Measurements from ENCODE around the gene ZFAND2A.
"Not testable (repeated sequence)": the region's sequence is repeated elsewhere in the genome, so short reads cannot be mapped to it uniquely, and the experiment has no call there.

The ZFAND2A gene

GRCh38 chr7:1159891-1160669 is at the start of gene ZFAND2A:
ZFAND2A (minus strand) TSS chr7:1160196; CDS start chr7:1158212, 1,984 bp downstream.
- Histone ChIP-seq H3K4me1 (ENCODE audit: insufficient read depth, low read length) (peaks cover 15% of the 10 kb centered on the region), H3K27me3 (ENCODE audit: control insufficient read depth in 1 of 2, insufficient read depth in 2 of 2, low read length in 2 of 2) (no peaks in the 10 kb centered on the region), H3K4me3 (ENCODE audit: low read depth in 1 of 2, low read length in 2 of 2) (peak within 1 kb of the TSS; percentile 90 to 94), H3K27ac (ENCODE audit: low read depth, low read length) (peak within 1 kb of the TSS; percentile 93), H3K9me3 (ENCODE audit: low read length) (no peaks in the 10 kb centered on the region), H3K9ac (ENCODE audit: low read length) (peak within 1 kb of the TSS; percentile 90), H3K36me3 (ENCODE audit: insufficient read depth, low read length) (peaks cover 25% of the 10 kb centered on the region)

GRCh38 chr7:1209097-1209496 is 49.1 kb upstream of the ZFAND2A start:
- H3K9ac ChIP-seq (ENCODE audit: low read length): no peak overlapping the region
- H3K27me3 ChIP-seq (ENCODE audit: control insufficient read depth in 1 of 2, insufficient read depth in 2 of 2, low read length in 2 of 2): peaks cover 17 to 31% of the 10 kb centered on the region in 2 donors
- H3K4me3 ChIP-seq (ENCODE audit: low read depth in 1 of 2, low read length in 2 of 2): no peak overlapping the region
- no peaks in the 10 kb centered on the region for H3K36me3 ChIP-seq (ENCODE audit: insufficient read depth, low read length)
- no peak overlapping the region for H3K27ac ChIP-seq (ENCODE audit: low read depth, low read length)
- no peaks in the 10 kb centered on the region for H3K9me3 ChIP-seq (ENCODE audit: low read length)
- H3K4me1 ChIP-seq (ENCODE audit: insufficient read depth, low read length): no peaks in the 10 kb centered on the region

GRCh38 chr7:1205742-1206141 is 45.7 kb upstream of the ZFAND2A start:
- H3K27me3 ChIP-seq (ENCODE audit: control insufficient read depth in 1 of 2, insufficient read depth in 2 of 2, low read length in 2 of 2): peaks cover 7 to 19% of the 10 kb centered on the region in 2 donors

GRCh38 chr7:1204460-1205140 is 44.6 kb upstream of the ZFAND2A start:
- Histone ChIP-seq H3K9ac (ENCODE audit: low read length) (no peak overlapping the region), H3K4me3 (ENCODE audit: low read depth in 1 of 2, low read length in 2 of 2) (no peak overlapping the region), H3K27ac (ENCODE audit: low read depth, low read length) (no peak overlapping the region), H3K36me3 (ENCODE audit: insufficient read depth, low read length) (no peaks in the 10 kb centered on the region), H3K9me3 (ENCODE audit: low read length) (no peaks in the 10 kb centered on the region), H3K27me3 (ENCODE audit: control insufficient read depth in 1 of 2, insufficient read depth in 2 of 2, low read length in 2 of 2) (peaks cover 0 to 10% of the 10 kb centered on the region in 2 donors), H3K4me1 (ENCODE audit: insufficient read depth, low read length) (no peaks in the 10 kb centered on the region)

More at GRCh38 chr7:1205742-1206141, 45.7 kb upstream of the ZFAND2A start:
- H3K4me3 ChIP-seq (ENCODE audit: low read depth in 1 of 2, low read length in 2 of 2); H3K36me3 ChIP-seq (ENCODE audit: insufficient read depth, low read length); H3K9me3 ChIP-seq (ENCODE audit: low read length); H3K27ac ChIP-seq (ENCODE audit: low read depth, low read length); H3K9ac ChIP-seq (ENCODE audit: low read length); H3K4me1 ChIP-seq (ENCODE audit: insufficient read depth, low read length): not testable (repeated sequence)

- not testable (repeated sequence) for H3K4me3 ChIP-seq (ENCODE audit: low read depth in 1 of 2, low read length in 2 of 2); H3K27ac ChIP-seq (ENCODE audit: low read depth, low read length); H3K27me3 ChIP-seq (ENCODE audit: control insufficient read depth in 1 of 2, insufficient read depth in 2 of 2, low read length in 2 of 2); H3K9me3 ChIP-seq (ENCODE audit: low read length); H3K36me3 ChIP-seq (ENCODE audit: insufficient read depth, low read length); H3K9ac ChIP-seq (ENCODE audit: low read length); H3K4me1 ChIP-seq (ENCODE audit: insufficient read depth, low read length)
Measured at GRCh38 chr7:1202914-1203313, 42.9 kb upstream of the ZFAND2A start.

- Histone ChIP-seq H3K9me3 (ENCODE audit: low read length) (no peaks in the 10 kb centered on the region), H3K4me1 (ENCODE audit: insufficient read depth, low read length) (no peaks in the 10 kb centered on the region), H3K4me3 (ENCODE audit: low read depth in 1 of 2, low read length in 2 of 2) (no peak overlapping the region), H3K27ac (ENCODE audit: low read depth, low read length) (no peak overlapping the region), H3K36me3 (ENCODE audit: insufficient read depth, low read length) (no peaks in the 10 kb centered on the region), H3K9ac (ENCODE audit: low read length) (no peak overlapping the region), H3K27me3 (ENCODE audit: control insufficient read depth in 1 of 2, insufficient read depth in 2 of 2, low read length in 2 of 2) (no peaks in the 10 kb centered on the region)
Measured at GRCh38 chr7:1201916-1202315, 41.9 kb upstream of the ZFAND2A start.

- Histone ChIP-seq H3K27ac (ENCODE audit: low read depth, low read length) (no peak overlapping the region), H3K4me1 (ENCODE audit: insufficient read depth, low read length) (no peaks in the 10 kb centered on the region), H3K36me3 (ENCODE audit: insufficient read depth, low read length) (no peaks in the 10 kb centered on the region), H3K9me3 (ENCODE audit: low read length) (no peaks in the 10 kb centered on the region), H3K4me3 (ENCODE audit: low read depth in 1 of 2, low read length in 2 of 2) (no peak overlapping the region), H3K27me3 (ENCODE audit: control insufficient read depth in 1 of 2, insufficient read depth in 2 of 2, low read length in 2 of 2) (peaks cover 0 to 6% of the 10 kb centered on the region in 2 donors), H3K9ac (ENCODE audit: low read length) (no peak overlapping the region)
Measured at GRCh38 chr7:1200045-1200444, 40.0 kb upstream of the ZFAND2A start.

GRCh38 chr7:1197997-1198625 is 38.1 kb upstream of the ZFAND2A start:
- Histone ChIP-seq H3K9ac (ENCODE audit: low read length) (no peak overlapping the region), H3K4me1 (ENCODE audit: insufficient read depth, low read length) (no peaks in the 10 kb centered on the region), H3K4me3 (ENCODE audit: low read depth in 1 of 2, low read length in 2 of 2) (no peak overlapping the region), H3K27me3 (ENCODE audit: control insufficient read depth in 1 of 2, insufficient read depth in 2 of 2, low read length in 2 of 2) (peaks cover 12 to 13% of the 10 kb centered on the region in 2 donors), H3K9me3 (ENCODE audit: low read length) (no peaks in the 10 kb centered on the region), H3K36me3 (ENCODE audit: insufficient read depth, low read length) (no peaks in the 10 kb centered on the region), H3K27ac (ENCODE audit: low read depth, low read length) (no peak overlapping the region)

GRCh38 chr7:1196950-1197349 is 37.0 kb upstream of the ZFAND2A start:
- H3K4me1 ChIP-seq (ENCODE audit: insufficient read depth, low read length): no peaks in the 10 kb centered on the region
- H3K36me3 ChIP-seq (ENCODE audit: insufficient read depth, low read length): no peaks in the 10 kb centered on the region
- H3K27ac ChIP-seq (ENCODE audit: low read depth, low read length): no peak overlapping the region
- H3K9me3 ChIP-seq (ENCODE audit: low read length): no peaks in the 10 kb centered on the region
- peaks cover 12 to 19% of the 10 kb centered on the region in 2 donors for H3K27me3 ChIP-seq (ENCODE audit: control insufficient read depth in 1 of 2, insufficient read depth in 2 of 2, low read length in 2 of 2)
- H3K9ac ChIP-seq (ENCODE audit: low read length): no peak overlapping the region
- H3K4me3 ChIP-seq (ENCODE audit: low read depth in 1 of 2, low read length in 2 of 2): no peak overlapping the region

GRCh38 chr7:1196441-1196840 is 36.4 kb upstream of the ZFAND2A start:
- not testable (repeated sequence) for H3K36me3 ChIP-seq (ENCODE audit: insufficient read depth, low read length); H3K9ac ChIP-seq (ENCODE audit: low read length); H3K4me3 ChIP-seq (ENCODE audit: low read depth in 1 of 2, low read length in 2 of 2); H3K27ac ChIP-seq (ENCODE audit: low read depth, low read length); H3K9me3 ChIP-seq (ENCODE audit: low read length); H3K4me1 ChIP-seq (ENCODE audit: insufficient read depth, low read length)
- peaks cover 12 to 19% of the 10 kb centered on the region in 2 donors for H3K27me3 ChIP-seq (ENCODE audit: control insufficient read depth in 1 of 2, insufficient read depth in 2 of 2, low read length in 2 of 2)

- Histone ChIP-seq H3K4me1 (ENCODE audit: insufficient read depth, low read length) (no peaks in the 10 kb centered on the region), H3K9ac (ENCODE audit: low read length) (no peak overlapping the region), H3K9me3 (ENCODE audit: low read length) (no peaks in the 10 kb centered on the region), H3K27ac (ENCODE audit: low read depth, low read length) (no peak overlapping the region), H3K36me3 (ENCODE audit: insufficient read depth, low read length) (no peaks in the 10 kb centered on the region), H3K4me3 (ENCODE audit: low read depth in 1 of 2, low read length in 2 of 2) (no peak overlapping the region), H3K27me3 (ENCODE audit: control insufficient read depth in 1 of 2, insufficient read depth in 2 of 2, low read length in 2 of 2) (peaks cover 12 to 19% of the 10 kb centered on the region in 2 donors)
Measured at GRCh38 chr7:1193593-1194424, 33.8 kb upstream of the ZFAND2A start.

All from muscle layer of colon (tissue), 2 donors.